Erythroblast (primary cell): ENCODE measurements around the gene DIRAS1.
"Not testable (repeated sequence)": the region's sequence is repeated elsewhere in the genome, so short reads cannot be mapped to it uniquely, and the experiment has no call there.

Source experiments
- DNase-seq, 2 experiments: peaks; one replicate each; lab custom pipeline; 2025; lab: John Stamatoyannopoulos, UW
- GATA1 ChIP-seq: IDR thresholded peaks from 2 replicates; pipeline ENCODE4 v1.6.1; 2011; ENCODE audit warnings: low read depth, mild to moderate bottlenecking, control low read depth, low read length, moderate library complexity
- POLR2A ChIP-seq: IDR thresholded peaks from 2 replicates; pipeline ENCODE4 v1.6.1; 2011; ENCODE audit warnings: mild to moderate bottlenecking, low read length

Gene DIRAS1

GRCh38 chr19:2715470-2716274 lies 5.5 kb downstream of the DIRAS1 start:
- TF ChIP-seq POLR2A = no peak
- TF ChIP-seq GATA1 = no peak
- DNase-seq = peak in 1 of 2 experiments; percentile 26

GRCh38 chr19:2714531-2715269 lies 6.5 kb downstream of the DIRAS1 start:
- TF ChIP-seq POLR2A = no peak
- no peak for TF ChIP-seq GATA1
- no peak for DNase-seq

DNA sequence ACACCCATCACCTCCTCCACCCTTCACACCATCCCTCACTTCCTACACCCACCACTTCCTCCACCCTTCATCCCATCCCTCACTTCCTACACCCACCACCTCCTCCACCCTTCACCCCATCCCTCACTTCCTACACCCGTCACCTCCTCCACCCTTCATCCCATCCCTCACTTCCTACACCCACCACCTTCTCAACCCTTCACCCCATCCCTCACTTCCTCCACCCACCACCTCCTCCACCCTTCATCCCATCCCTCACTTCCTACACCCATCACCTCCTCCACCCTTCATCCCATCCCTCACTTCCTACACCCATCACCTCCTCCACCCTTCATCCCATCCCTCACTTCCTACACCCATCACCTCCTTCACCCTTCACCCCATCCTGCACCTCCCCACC lies 7.1 kb downstream of the DIRAS1 start:
- not testable (repeated sequence) for DNase-seq

GRCh38 chr19:2713170-2713569 lies 8.0 kb downstream of the DIRAS1 start:
- DNase-seq = not testable (repeated sequence)

DNA sequence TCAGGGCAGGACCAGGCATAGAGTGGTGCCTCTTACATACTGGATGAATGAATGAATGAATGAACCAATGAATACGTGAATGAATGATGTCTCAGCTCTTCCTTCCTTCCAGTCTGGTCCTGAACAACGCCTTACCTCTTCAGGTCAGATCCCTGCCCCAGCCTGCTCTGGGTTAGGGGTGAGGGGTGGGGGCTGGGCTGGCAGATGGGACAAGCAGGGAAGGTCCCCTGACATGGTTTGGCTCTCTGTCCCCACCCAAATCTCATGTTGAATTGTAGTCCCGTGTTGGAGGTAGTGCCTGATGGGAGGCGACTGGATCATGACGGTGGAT lies 9.3 kb downstream of the DIRAS1 start:
- TF ChIP-seq POLR2A = no peak
- TF ChIP-seq GATA1 = no peak
- no peak for DNase-seq

DNA sequence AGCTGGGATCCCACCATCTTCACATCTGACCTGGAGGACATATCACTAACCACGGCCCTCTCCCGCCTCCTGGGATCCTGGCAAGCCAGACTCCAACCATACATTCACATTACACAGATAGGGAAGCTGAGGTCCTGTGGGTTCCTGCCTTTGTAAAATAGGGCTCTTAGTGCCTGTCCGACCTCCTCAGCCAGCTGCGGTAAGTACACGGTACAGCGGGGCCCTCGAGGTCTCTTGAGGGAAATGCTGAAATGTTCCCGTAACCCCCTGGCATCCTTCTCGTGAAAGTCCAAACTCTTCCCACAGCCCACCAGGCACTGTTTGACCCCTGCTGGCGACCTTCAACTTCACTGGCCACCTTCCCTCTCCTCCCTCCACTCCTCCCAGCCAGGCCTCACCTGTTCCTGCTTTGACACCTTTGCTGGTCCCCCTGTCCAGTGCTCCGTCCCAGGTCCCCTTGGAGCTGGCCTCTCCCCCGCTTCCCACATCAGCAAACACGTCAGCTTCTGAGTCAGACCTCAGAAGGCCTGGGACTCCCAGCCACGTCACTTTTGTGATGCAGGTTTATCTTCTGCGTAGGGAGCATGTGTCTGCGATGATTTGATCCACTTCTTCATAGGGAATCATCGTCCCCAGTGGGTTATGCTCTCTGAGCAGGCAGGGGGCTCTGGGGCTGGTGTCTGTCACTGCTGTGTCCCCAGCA lies 9.8 kb downstream of the DIRAS1 start:
- DNase-seq = no peak
- no peak for TF ChIP-seq GATA1
- no peak for TF ChIP-seq POLR2A

DNA sequence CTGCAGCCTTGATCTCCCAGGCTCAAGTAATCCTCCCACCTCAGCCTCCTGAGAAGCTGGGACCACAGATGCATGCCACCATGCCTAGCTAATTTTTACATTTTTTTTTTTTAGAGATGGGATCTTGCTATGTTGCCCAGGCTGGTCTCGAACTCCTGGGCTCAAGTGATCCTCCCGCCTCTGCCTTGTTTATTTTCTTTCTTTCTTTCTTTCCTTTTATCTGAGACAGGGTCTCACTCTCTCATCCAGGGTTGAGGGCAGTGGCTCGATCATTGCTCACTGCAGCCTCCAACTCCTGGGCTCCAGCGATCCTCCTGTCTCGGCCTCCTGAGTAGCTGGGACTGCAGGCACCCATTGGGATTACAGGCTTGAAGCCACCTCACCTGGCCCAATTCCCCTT lies 14.9 kb downstream of the DIRAS1 start:
- DNase-seq = no peak
- no peak for TF ChIP-seq GATA1
- no peak for TF ChIP-seq POLR2A

GRCh38 chr19:2703691-2704216 lies 17.4 kb downstream of the DIRAS1 start:
- TF ChIP-seq GATA1 (no peak), POLR2A (no peak)
- no peak for DNase-seq

DNA sequence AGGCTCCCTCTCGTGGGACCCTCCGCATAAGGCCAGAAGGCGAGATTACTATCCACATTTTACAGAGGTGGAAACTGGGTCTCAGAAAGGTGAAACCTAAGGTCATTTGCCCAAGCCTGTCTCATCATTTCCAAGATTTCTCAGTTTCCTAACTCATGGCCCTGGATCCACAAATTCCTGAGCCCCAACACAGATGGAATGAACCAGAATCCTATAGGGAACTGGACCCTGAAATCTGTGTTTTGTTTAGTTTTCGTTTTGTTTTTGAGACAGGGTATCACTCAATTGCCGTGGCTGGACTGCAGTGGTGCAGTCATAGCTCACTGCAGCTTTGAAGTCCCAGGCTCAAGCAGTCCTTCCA lies 18.1 kb downstream of the DIRAS1 start:
- TF ChIP-seq POLR2A = no peak
- DNase-seq = no peak

DNA sequence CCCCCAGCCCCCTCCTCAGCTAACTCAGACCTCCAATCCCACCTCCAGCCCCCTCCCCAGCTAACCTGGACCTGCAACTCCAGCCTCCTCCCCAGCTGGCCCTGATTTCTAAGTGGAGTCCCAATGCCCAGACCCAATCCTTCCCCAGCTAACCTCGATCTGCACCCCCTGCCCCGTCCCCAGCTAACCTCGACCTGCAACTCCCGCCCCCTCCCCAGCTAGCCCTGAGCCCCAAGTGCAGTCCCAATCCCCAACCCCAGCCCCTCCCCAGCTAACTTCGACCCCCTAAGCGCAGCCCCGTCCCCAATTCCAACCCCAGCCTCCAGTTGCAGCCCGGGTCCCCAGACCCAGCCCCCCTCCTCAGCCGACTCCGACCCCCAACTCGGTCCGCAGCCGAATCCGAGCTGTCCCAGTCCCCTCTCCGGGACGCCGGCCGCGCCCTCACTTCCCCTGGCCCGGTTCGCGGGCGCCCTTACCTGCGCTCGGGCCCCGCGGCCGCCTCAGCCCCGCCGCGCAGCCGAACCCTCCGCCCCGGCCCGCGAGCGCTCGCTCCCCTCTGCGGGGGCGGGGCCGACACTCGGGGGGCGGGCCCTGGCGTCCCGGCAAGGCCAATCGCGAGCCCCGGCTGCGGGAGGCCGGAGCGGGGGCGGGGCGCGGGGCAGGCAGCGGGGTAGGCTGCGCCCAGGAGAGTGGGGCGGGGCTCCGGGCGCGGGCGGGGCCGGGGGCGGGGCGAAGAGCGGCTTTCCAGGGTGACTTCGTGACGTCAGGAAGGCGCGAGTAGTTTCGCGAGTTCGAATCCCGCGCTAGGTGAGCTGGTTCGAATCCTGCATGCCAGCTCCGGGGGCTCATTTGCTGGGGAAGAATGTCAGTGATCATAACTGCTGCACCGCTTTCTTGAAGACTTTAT lies 18.7 kb downstream of the DIRAS1 start, which contains the start of gene GNG7:
GNG7 (minus strand) TSS at position 525 of the 907 bp plus-strand sequence. CDS start 182,006 bp downstream, outside the sequence.
- DNase-seq = peak; percentile 93 to 96
- TF ChIP-seq GATA1 = no peak
- no peak for TF ChIP-seq POLR2A

GRCh38 chr19:2701361-2702169 lies 19.6 kb downstream of the DIRAS1 start:
- no peak for TF ChIP-seq GATA1
- no peak for TF ChIP-seq POLR2A
- DNase-seq = no peak

- DNase-seq = no peak
- TF ChIP-seq GATA1 (no peak), POLR2A (no peak)
Observed at GRCh38 chr19:2700660-2701360, 20.4 kb downstream of the DIRAS1 start.
